Neural cell (in vitro differentiated cells): ENCODE results near the gene SAA2.

Source experiments
- MXI1 ChIP-seq: fragments of 450-650 bp; conservative IDR thresholded peaks from 2 replicates; pipeline ENCODE4 v1.6.1; 2014; ENCODE audit warnings: antibody characterized with exemption, mild to moderate bottlenecking; ENCODE audit not compliant: poor library complexity, severe bottlenecking
- POLR2AphosphoS5 ChIP-seq: IDR thresholded peaks from 2 replicates; pipeline ENCODE4 v1.6.1; 2012
- SMC3 ChIP-seq: fragments of 450-650 bp; conservative IDR thresholded peaks from 2 replicates; pipeline ENCODE4 v1.6.1; 2014; ENCODE audit warnings: antibody characterized with exemption, mild to moderate bottlenecking, moderate library complexity; ENCODE audit not compliant: poor library complexity
- TAF1 ChIP-seq: IDR thresholded peaks from 2 replicates; pipeline ENCODE4 v1.6.1; 2012; ENCODE audit warnings: low read depth
- TF ChIP-seq, protein P1 (sequence below): fragments of 450-650 bp; IDR thresholded peaks from 2 replicates; pipeline ENCODE4 v1.5.1; 2014; ENCODE audit warnings: antibody characterized with exemption, mild to moderate bottlenecking, moderate library complexity; ENCODE audit not compliant: poor library complexity, severe bottlenecking

DNA sequence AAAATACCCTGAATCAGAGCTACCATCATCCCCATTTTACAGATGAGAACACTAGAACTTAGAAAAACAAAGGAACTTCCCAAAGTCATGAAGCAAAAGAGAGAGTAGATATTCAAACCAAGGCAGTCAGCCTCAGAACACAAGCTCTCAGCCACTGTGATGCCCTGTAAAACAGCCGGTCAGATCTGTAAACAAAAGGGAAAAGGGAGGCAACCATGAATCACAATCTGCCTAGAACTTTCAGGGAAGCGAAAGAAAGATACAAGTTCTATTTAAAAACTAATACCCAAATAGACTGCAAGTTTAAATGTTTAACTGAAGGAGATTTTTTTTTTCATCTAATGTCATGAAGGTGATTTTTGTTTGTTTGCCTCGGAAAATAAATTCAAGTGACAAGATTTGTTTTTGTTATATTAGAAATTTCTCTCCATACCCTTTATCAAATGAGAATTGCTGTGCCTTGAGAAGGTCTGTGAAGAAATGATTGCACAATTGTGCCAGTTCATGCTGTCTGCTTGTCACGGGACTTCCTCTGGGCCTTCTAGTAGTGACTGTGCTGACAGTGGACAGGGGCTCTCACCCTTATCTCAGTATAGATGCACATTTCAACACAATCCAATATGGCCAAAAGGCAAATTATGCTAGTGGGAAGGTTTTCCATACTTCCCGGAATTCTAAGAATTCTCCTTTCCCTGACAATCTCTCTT is 29.2 kb upstream of the SAA2 start:
- TF ChIP-seq SMC3 (no peak), POLR2AphosphoS5 (no peak), MXI1 (no peak), TAF1 (no peak)
- TF ChIP-seq, protein P1, sequence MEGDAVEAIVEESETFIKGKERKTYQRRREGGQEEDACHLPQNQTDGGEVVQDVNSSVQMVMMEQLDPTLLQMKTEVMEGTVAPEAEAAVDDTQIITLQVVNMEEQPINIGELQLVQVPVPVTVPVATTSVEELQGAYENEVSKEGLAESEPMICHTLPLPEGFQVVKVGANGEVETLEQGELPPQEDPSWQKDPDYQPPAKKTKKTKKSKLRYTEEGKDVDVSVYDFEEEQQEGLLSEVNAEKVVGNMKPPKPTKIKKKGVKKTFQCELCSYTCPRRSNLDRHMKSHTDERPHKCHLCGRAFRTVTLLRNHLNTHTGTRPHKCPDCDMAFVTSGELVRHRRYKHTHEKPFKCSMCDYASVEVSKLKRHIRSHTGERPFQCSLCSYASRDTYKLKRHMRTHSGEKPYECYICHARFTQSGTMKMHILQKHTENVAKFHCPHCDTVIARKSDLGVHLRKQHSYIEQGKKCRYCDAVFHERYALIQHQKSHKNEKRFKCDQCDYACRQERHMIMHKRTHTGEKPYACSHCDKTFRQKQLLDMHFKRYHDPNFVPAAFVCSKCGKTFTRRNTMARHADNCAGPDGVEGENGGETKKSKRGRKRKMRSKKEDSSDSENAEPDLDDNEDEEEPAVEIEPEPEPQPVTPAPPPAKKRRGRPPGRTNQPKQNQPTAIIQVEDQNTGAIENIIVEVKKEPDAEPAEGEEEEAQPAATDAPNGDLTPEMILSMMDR, result no peak
